Femur (tissue), 1 donor: ENCODE measurements around the gene EXOC7.
A peak's percentile ranks its signal among the peaks of the same experiment; 100 is the strongest.
"Not testable (repeated sequence)": the region's sequence is repeated elsewhere in the genome, so short reads cannot be mapped to it uniquely, and the experiment has no call there.

Experiments
- DNase-seq: peaks from one replicate; pipeline ENCODE4 v3.0.0-alpha.2; 2017

The EXOC7 gene

GRCh38 chr17:76072148-76072858 is 31.3 kb downstream of the EXOC7 start, which contains the start of gene SRP68:
Gene SRP68 (minus strand): TSS chr17:76072517. CDS start chr17:76072491, 26 bp downstream.
- peak; percentile 96 for DNase-seq

DNA sequence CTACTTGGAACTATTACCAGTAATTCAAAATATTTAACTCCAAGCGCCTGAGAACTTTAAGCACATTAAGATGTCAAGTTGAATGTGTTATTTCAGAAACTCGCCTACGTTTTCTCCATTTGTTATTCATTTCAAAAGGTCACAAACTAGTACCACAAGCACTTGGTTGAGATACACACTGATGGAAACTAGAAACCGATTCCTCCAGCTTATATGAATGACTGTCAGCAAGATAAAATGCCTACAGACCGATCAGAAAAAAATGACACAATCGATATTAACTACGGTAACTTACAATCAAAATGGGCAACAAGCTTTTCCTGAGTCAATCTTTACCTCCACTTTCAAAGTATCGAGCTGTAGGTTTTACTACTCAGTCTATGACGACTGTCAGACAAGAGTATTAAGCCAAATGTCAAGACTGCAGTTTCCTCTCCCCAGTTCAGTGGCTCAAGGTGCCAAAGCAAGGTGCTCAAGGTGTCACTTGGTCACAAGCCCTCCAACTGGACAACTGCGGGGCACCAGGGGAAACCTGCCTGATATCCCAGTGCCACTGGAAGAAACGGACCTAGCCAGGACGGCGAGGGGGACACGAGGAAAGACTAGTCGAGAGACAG is 31.9 kb downstream of the EXOC7 start:
- DNase-seq = no peak

- DNase-seq = no peak
These were observed 37.8 kb downstream of the EXOC7 start for GRCh38 chr17:76065775-76066174.

DNA sequence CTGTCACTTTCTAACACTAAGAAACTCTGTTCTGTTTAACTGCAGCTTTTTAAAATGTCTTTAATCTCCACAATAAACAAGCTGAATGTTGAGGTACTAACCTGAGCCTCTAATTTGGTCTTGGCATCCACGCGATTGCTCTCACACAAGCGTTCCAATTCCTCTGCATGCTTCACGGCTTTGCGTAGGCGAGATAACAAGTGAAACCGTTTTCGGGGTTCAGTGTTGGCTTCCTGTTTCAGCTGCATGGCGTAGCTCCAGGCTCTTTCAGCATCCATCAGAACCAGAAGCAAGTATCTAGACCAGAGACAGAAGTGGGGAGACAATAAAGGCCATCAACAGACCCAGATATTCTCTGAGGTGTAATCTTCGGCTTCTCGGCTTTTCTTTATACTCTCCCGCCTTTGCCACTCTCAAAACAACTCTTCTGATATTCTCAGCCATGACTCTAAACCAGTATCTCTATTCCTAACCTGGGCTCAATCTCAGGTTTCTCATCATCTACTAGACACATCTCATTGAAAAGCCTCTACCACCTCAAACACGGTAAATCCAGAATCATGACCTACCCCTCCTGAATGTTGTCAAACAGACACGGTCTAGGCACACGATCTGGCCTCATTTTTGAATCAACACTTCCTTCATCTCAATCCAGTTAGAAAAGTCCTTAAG is 39.6 kb downstream of the EXOC7 start:
- DNase-seq = no peak

DNA sequence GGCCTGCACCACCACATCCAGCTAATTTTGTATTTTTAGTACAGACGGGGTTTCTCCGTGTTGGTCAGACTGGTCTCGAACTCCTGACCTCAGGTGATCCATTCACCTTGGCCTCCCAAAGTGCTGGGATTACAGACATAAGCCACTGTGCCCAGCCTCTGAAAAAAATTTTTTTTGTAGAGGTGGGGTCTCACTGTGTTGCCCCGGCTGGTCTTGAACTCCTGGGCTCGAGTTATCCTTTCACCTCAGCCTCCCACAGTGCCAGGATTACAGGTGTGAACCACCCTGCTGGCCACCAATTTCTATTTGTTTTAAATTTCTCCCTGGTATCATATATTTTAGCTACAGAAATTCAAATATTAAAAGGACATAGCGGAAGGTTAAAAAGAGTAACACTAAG is 45.3 kb downstream of the EXOC7 start:
- not testable (repeated sequence) for DNase-seq

- no peak for DNase-seq
These were observed 46.7 kb downstream of the EXOC7 start for GRCh38 chr17:76056882-76057281.

DNA sequence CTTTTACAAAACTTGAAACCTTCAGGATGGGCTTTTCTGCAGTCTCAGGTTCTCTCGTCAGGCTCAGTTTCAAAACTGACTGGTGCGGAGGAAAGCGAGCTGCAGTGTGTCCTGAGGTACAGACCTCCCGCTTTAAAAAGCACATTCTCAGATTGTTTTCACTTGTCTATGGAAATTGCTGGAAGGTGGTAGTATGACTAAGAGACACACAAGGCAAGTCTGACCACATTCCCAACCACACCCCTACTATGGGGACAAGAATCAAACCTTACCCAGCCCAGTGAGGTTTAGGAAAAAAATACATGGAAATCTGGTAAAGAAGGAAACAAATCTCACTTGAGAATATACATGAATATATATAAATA is 49.5 kb downstream of the EXOC7 start:
- no peak for DNase-seq

- no peak for DNase-seq
These were observed 50.1 kb downstream of the EXOC7 start for GRCh38 chr17:76053246-76054111.

- DNase-seq = no peak
These were observed 52.0 kb downstream of the EXOC7 start for GRCh38 chr17:76051561-76051960.

DNA sequence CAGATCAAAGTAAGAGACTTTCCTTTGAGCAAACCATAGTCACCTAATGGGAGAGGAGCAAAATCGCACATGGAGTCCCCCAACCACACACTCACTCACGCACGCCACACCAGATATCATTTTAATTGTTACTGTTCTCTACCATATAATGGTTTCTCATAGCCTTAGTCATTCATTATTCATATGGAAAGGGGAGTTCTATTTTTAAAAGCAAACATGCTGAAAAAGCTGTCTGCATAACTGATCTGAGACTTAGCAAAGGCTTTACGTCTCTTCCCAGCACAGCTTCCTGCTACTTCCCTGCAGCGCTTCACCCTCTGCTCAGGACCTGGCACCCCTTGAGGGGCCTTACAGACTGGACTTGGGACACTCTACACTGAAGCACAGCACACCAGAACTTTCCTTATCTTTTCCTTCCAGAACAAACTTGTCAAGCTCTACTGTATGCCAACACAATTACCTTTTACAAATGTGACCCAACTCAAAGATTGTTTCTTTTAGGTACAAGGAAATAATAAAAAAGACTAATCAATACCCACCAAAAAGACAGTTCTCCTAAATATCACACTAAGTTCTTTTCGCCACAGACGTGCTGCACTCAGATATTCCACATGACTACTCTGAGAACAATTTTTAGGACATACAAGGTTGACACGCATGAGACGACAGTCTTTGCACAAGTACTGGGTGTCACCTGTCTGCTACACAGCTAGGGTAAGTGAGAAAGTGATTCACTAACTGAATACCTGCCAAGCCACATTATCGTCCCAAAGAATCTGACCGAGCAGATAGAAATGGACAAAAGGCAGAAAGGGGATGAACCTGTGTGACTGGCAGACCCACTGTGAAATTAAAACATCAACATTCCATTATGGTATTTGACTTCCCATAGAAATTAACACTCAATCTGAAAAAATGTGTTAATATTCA is 52.8 kb downstream of the EXOC7 start:
- DNase-seq = no peak

DNA sequence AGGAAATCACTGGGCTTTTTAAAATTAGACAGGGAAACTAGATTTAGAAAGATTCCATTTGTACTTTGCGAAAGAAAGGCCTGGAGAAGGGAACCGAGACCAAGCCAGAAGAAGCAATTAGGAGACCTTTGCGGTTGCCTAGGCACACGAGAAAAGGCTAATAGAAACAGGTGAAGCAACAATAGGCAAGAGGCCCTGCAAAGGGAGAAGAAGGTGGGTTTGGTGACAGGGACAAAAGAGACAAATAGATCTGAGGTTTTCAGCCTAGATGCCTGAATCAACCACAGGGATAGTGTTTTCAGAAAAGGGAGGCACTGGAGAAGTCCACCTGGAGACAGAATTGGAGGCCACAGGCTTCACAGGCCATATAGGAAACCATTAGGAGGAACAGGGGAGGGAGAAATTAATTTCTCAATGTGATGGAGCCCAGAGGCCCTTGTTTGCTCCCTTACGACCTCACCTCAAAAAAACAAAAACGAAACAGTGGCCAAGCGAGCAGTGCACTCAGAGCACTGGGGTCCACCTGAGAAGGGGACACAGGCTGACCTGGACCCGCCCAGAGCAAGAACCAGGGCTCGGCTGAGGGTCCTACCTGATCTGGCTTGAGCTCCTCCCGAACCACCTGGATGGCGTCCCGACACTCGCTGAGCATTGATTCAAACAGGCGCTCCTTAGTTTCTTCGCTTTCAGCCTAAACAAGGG is 53.6 kb downstream of the EXOC7 start:
- DNase-seq = no peak

DNA sequence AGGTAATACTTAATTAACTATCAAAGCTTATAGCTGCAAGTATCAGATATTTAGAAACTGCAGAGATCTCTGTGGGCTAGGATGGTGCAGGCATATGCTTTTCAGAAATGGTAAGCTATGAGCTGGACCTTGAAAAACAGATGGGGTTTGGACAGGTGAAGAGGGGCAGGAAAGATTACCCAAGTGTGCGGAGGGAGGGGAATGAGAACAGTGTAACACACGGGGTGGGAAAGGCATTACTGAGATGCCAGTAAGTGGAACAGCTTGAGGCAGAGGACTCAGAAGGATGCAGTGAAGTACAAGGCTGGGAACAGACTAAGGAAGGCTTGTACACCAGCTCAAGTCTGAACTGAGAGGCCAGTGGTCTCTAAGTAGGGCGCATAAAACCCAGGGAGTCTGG is 54.3 kb downstream of the EXOC7 start:
- no peak for DNase-seq

GRCh38 chr17:76048711-76049110 is 54.9 kb downstream of the EXOC7 start:
- no peak for DNase-seq

DNA sequence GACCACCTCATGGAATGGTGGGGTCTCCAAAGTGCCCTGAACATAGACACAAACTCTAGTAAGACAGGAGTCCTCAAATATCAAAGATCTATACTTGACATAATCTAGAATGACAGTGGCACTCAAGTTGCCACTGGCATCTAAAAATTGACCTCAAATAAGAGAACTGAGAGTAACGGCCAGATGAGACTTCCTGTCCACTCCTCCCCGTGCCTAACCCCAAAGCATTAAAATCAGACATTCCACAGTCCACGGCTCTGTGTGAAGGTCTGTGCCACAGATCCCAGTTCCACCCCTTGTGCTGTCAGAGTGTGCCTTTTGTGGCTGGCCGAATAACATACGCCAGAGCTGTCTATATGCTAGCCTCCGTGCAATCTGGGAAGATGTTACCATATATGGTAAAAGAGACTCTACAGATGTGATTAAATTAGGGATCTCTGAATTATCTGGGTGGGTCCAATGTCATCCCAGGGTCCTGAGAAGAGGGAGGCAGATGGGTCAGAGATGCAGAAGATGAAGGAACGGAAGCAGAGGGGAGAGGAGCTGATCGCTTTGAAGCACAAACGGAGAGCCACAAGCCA is 55.5 kb downstream of the EXOC7 start:
- DNase-seq = no peak

GRCh38 chr17:76046064-76046463 is 57.5 kb downstream of the EXOC7 start:
- no peak for DNase-seq

GRCh38 chr17:76044475-76045007 is 59.0 kb downstream of the EXOC7 start:
- DNase-seq = not testable (repeated sequence)

- DNase-seq = not testable (repeated sequence)
These were observed 60.7 kb downstream of the EXOC7 start for GRCh38 chr17:76042868-76043267.

DNA sequence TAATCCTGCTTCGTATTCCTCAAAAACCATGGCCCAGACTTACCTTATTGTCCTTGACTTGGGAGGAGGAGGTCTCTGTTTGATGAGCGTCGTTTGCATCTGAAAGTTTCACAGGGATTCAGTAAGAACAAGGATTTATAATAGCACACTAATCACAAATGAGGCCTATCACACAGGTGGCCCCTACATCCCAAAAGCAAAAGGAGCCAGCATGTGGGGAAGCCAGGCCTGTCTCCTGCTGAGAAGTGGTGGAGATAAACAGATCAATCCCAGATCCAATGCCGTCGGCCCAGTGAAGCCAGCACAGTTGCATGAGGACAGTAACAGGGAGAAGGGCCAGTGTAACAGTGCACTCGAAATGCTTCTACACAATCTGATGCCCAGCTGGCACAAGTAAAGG is 63.2 kb downstream of the EXOC7 start:
- DNase-seq = no peak

DNA sequence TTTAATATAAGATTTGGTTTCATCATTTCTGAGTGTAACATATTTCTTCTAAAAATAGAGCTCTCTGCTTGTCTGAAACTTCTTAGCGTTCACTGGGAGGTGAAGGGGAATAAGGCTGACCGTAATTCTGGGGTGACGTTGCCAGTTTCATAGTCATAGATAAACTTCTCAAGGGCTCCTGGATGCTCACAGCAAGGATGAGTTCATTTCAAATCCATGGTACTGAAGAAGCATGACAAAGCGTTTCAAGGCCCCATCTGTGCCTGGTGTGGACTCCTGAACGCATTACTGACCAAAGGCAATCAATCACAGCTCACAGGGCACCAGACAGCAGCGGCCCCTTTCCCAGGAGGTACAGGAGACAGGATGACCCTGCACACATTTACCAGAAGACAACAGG is 64.5 kb downstream of the EXOC7 start:
- DNase-seq = no peak

DNA sequence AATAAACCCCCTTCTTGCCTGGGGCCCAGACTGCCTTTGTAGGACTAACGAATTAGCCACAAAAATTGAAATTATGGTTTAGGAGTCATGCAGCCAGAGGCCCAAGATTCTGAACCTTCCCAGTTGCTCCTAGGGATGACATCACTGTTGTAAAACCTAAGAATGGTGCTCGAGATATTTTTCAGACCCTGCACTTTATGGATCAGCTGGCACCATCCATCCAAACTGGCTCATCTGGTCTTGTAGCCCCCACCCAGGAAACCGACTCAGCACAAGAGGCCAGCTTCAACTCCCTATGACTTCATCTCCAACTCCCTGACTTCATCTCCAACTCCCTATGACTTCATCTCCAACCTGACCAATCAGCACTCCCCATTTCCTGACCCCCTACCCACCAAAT is 65.5 kb downstream of the EXOC7 start:
- no peak for DNase-seq
